Psoas muscle (tissue), 8 donors: Measurements from ENCODE around the gene SAMD4A. TPM values are rescaled to one million over a fixed set of nuclear protein-coding genes. Genes with fewer than 3 reads are reported as not detected.

Experiments used
- ATAC-seq, 4 donors: fragments of 200-7000 bp; cut with Tn5 transposase; one replicate each; pipeline ENCODE4 v1.9.1; 2020; ENCODE audit warnings: moderate library complexity in 3 of 4, mild to moderate bottlenecking in 2 of 4
- DNase-seq, 2 donors: peaks; one replicate each; pipeline ENCODE4 v3.0.0-alpha.2; 2020
- H3K27ac ChIP-seq: fragments of 200-600 bp; one replicate; pipeline ENCODE4 v1.8.0; 2022
- H3K27me3 ChIP-seq, 3 donors: fragments of 200-600 bp in 1 of 3; one replicate each; pipeline versions ENCODE4 v1.6.1 to v1.8.0; 2013 to 2022; ENCODE audit warnings: low read length in 2 of 3, mild to moderate bottlenecking in 2 of 3, moderate library complexity in 1 of 3; ENCODE audit not compliant: insufficient read depth in 3 of 3
- H3K36me3 ChIP-seq, 2 donors: fragments of 200-600 bp in 1 of 2; one replicate each; pipeline versions ENCODE4 v1.6.1 to v1.8.0; 2013 to 2022; ENCODE audit warnings: low read depth in 1 of 2, mild to moderate bottlenecking in 1 of 2, moderate library complexity in 1 of 2; ENCODE audit not compliant: insufficient read depth in 1 of 2
- H3K4me1 ChIP-seq: fragments of 200-600 bp; one replicate; pipeline ENCODE4 v1.8.0; 2022
- H3K4me3 ChIP-seq: fragments of 200-600 bp; one replicate; pipeline ENCODE4 v1.8.0; 2022; ENCODE audit warnings: mild to moderate bottlenecking
- H3K9me3 ChIP-seq: fragments of 200-600 bp; one replicate; pipeline ENCODE4 v1.8.0; 2022
- CTCF ChIP-seq: fragments of 200-600 bp; IDR thresholded peaks from one replicate; pipeline ENCODE4 v1.8.0; 2022; ENCODE audit warnings: antibody characterized with exemption
- WGBS, 3 donors: extraction: QIAGEN DNeasy Blood & Tissue Kit; methylation state at CpG; one replicate each; pipeline versions ENCODE4 v1.1.6 to v1.1.7; 2013; 5-methylcytosine and 5-hydroxymethylcytosine counted together
- intact Hi-C, 2 donors: fragments of 100-400 bp; cut with DNase I; formaldehyde crosslinking; loops; one replicate each; pipeline versions ENCODE4 v1.11.0 to v1.14.2; 2022
- polyA plus RNA-seq, 3 donors: library from polyadenylated mRNA; stranded (reverse); fragments of 200-250 nt; gene quantifications; one replicate each; pipeline ENCODE4 v1.2.3, GENCODE V29; 2013
- total RNA-seq, 4 donors: library from RNA; stranded (reverse); fragmentation: NEBNext Ultra II Directional in 2 of 4; extraction: Animal tissue kit (Norgen Biotek cat#: 25700) in 2 of 4; gene quantifications; one replicate each; pipeline versions ENCODE4 v1.2.1 to v1.2.4, GENCODE V29; 2021 to 2023
- donor health status: healthy with polysubstance abuse.
- donor health status: DM: no; HTN: no; CAD: no; lungs with moderate emphysema.
- donor health status: Bipolar disorder and iron deficiency.
- donor health status: healthy.
- donor health status: DM: yes; HTN: yes; CAD: no.
- donor health status: DM: no; HTN: no; CAD: no.
- donor health status: DM: no; HTN: no; CAD: no.
- donor health status: DM: yes; HTN: yes; CAD: no.

The SAMD4A gene
- total and polyA plus RNA-seq, 7 donors = 9.6 to 139 (median 67.9) TPM

GRCh38 chr14:54686871-54687749, 120.2 kb downstream of the SAMD4A start:
- Histone ChIP-seq H3K27ac (peak overlapping the region; percentile 88), H3K36me3 (no peaks in the 10 kb centered on the region), H3K4me1 (peaks cover 56% of the 10 kb centered on the region), H3K4me3 (peak overlapping the region; percentile 12), H3K9me3 (no peaks in the 10 kb centered on the region), H3K27me3 (no peaks in the 10 kb centered on the region)
- TF ChIP-seq CTCF = no peak
- intact Hi-C loops = loop anchor here in 1 of 2 donors (2.0 kb wide), 1 partner anchor 34 kb away; no protein-coding TSS in a partner anchor
- ATAC-seq (peak; percentile 83 to 91 (median 90)), DNase-seq (peak; percentile 31 to 80)
- WGBS, 3 donors = 28 to 49% (median 32%) methylated on average over 8 of the region's 8 CpGs

GRCh38 chr14:54687750-54688119, 120.8 kb downstream of the SAMD4A start:
- DNase-seq (peak in 1 of 2 donors; percentile 69), ATAC-seq (peak; percentile 71 to 76 (median 72))
- H3K27me3 ChIP-seq = no peaks in the 10 kb centered on the region
- no peaks in the 10 kb centered on the region for H3K9me3 ChIP-seq
- peak overlapping the region; percentile 4 for H3K4me3 ChIP-seq
- H3K36me3 ChIP-seq = no peaks in the 10 kb centered on the region
- WGBS, 3 donors = 53 to 69% (median 53%) methylated on average over 2 of the region's 2 CpGs
- peak overlapping the region; percentile 88 for H3K27ac ChIP-seq
- H3K4me1 ChIP-seq = peaks cover 60% of the 10 kb centered on the region
- intact Hi-C loops = loop anchor here in 1 of 2 donors (2.0 kb wide), 1 partner anchor 35 kb away; no protein-coding TSS in a partner anchor
- no peak for TF ChIP-seq CTCF

GRCh38 chr14:54688229-54688628, 121.3 kb downstream of the SAMD4A start:
- H3K27me3 ChIP-seq = no peaks in the 10 kb centered on the region
- no peak for TF ChIP-seq CTCF
- no peaks in the 10 kb centered on the region for H3K36me3 ChIP-seq
- H3K4me1 ChIP-seq = peaks cover 60% of the 10 kb centered on the region
- H3K9me3 ChIP-seq = no peaks in the 10 kb centered on the region
- intact Hi-C loops = no loop called here
- ATAC-seq (no peak), DNase-seq (no peak)
- H3K27ac ChIP-seq = peak overlapping the region; percentile 88
- 58 to 83% (median 66%) methylated on average over 10 of the region's 10 CpGs for WGBS, 3 donors
- peak overlapping the region; percentile 4 for H3K4me3 ChIP-seq

GRCh38 chr14:54689928-54690327, 123.0 kb downstream of the SAMD4A start:
- peaks cover 68% of the 10 kb centered on the region for H3K4me1 ChIP-seq
- 92 to 100% (median 100%) methylated on average over 1 of the region's 1 CpG for WGBS, 3 donors

More at GRCh38 chr14:54689928-54690327, 123.0 kb downstream of the SAMD4A start:
- Histone ChIP-seq H3K27ac (peak overlapping the region; percentile 88), H3K9me3 (no peaks in the 10 kb centered on the region), H3K27me3 (no peaks in the 10 kb centered on the region), H3K4me3 (no peak overlapping the region), H3K36me3 (no peaks in the 10 kb centered on the region)
- TF ChIP-seq CTCF = no peak
- DNase-seq (no peak), ATAC-seq (no peak)
- intact Hi-C loops = loop anchor here in 1 of 2 donors (2.0 to 5.0 kb wide), 2 partner anchors 82 to 123 kb away; partner anchors contain the start of gene SAMD4A
